Liver (tissue), 9 donors: ENCODE data around the gene ITGB6. TPM values are rescaled to one million over a fixed set of nuclear protein-coding genes. Genes with fewer than 3 reads are reported as not detected.

Source experiments
- DNase-seq: peaks from one replicate; pipeline ENCODE4 v3.0.0-alpha.2; 2017; ENCODE audit warnings: low spot score
- H3K27ac ChIP-seq, 2 donors: one replicate each; pipeline ENCODE4 v1.7.0; 2013; ENCODE audit warnings: inconsistent platforms in 2 of 2, low read length in 2 of 2, control low read depth in 1 of 2, low read depth in 1 of 2, mild to moderate bottlenecking in 1 of 2
- H3K27me3 ChIP-seq, 4 donors: one replicate each; pipeline versions ENCODE4 v1.6.1 to v1.7.0; 2013; ENCODE audit warnings: low read length in 3 of 4, inconsistent platforms in 1 of 4, mild to moderate bottlenecking in 1 of 4, moderate library complexity in 1 of 4; ENCODE audit not compliant: control insufficient read depth in 4 of 4, insufficient read depth in 4 of 4
- H3K36me3 ChIP-seq, 4 donors: one replicate each; pipeline versions ENCODE4 v1.6.1 to v1.7.0; 2013; ENCODE audit warnings: low read length in 3 of 4, mild to moderate bottlenecking in 3 of 4, low read depth in 1 of 4, moderate library complexity in 1 of 4; ENCODE audit not compliant: control insufficient read depth in 4 of 4, insufficient read depth in 3 of 4
- H3K4me1 ChIP-seq, 4 donors: one replicate each; pipeline versions ENCODE4 v1.6.1 to v1.7.0; 2013; ENCODE audit warnings: low read length in 3 of 4, mild to moderate bottlenecking in 3 of 4, moderate library complexity in 1 of 4; ENCODE audit not compliant: control insufficient read depth in 4 of 4, insufficient read depth in 4 of 4
- H3K4me3 ChIP-seq, 3 donors: one replicate each; pipeline versions ENCODE4 v1.6.1 to v1.7.0; 2013; ENCODE audit warnings: low read length in 3 of 3, control low read depth in 1 of 3, low read depth in 1 of 3, mild to moderate bottlenecking in 1 of 3
- H3K9ac ChIP-seq, 2 donors: one replicate each; pipeline ENCODE4 v1.7.0; 2013; ENCODE audit warnings: low read length in 2 of 2, mild to moderate bottlenecking in 2 of 2, moderate library complexity in 2 of 2, control low read depth in 1 of 2, low read depth in 1 of 2
- H3K9me3 ChIP-seq, 4 donors: one replicate each; pipeline versions ENCODE4 v1.6.1 to v1.7.0; 2013; ENCODE audit warnings: low read length in 3 of 4; ENCODE audit not compliant: control insufficient read depth in 4 of 4
- ATF3 ChIP-seq: IDR thresholded peaks from 2 replicates; pipeline ENCODE4 v1.6.1; 2016; ENCODE audit warnings: antibody characterized with exemption
- CTCF ChIP-seq: fragments of 150-350 bp; IDR thresholded peaks from 2 replicates; pipeline ENCODE4 v1.5.1; 2017; ENCODE audit warnings: improper control_type of control experiment, low read depth, low read length; ENCODE audit not compliant: missing input control
- EGR1 ChIP-seq, 2 donors: IDR thresholded peaks; 2 replicates each; pipeline ENCODE4 v1.6.1; 2016 to 2018; ENCODE audit warnings: antibody characterized with exemption in 2 of 2, low read depth in 2 of 2
- FOXA2 ChIP-seq: IDR thresholded peaks from 2 replicates; pipeline ENCODE4 v1.6.1; 2016; ENCODE audit warnings: antibody characterized with exemption
- GABPA ChIP-seq, 2 donors: IDR thresholded peaks in 1 of 2; conservative IDR thresholded peaks in 1 of 2; 2 replicates each; pipeline ENCODE4 v1.6.1; 2016; ENCODE audit warnings: antibody characterized with exemption in 2 of 2, mild to moderate bottlenecking in 1 of 2, moderate library complexity in 1 of 2
- HNF4A ChIP-seq, 2 donors: conservative IDR thresholded peaks; 2 replicates each; pipeline ENCODE4 v1.6.1; 2016; ENCODE audit warnings: antibody characterized with exemption in 2 of 2, mild to moderate bottlenecking in 2 of 2
- HNF4G ChIP-seq: IDR thresholded peaks from 2 replicates; pipeline ENCODE4 v1.6.1; 2016; ENCODE audit warnings: antibody characterized with exemption
- JUND ChIP-seq, 2 donors: IDR thresholded peaks; 2 replicates each; pipeline ENCODE4 v1.6.1; 2016; ENCODE audit warnings: antibody characterized with exemption in 2 of 2
- MAX ChIP-seq: IDR thresholded peaks from 2 replicates; pipeline ENCODE4 v1.6.1; 2016; ENCODE audit warnings: antibody characterized with exemption
- RAD21 ChIP-seq, 2 donors: IDR thresholded peaks; 2 replicates each; pipeline ENCODE4 v1.6.1; 2016; ENCODE audit warnings: antibody characterized with exemption in 2 of 2, mild to moderate bottlenecking in 2 of 2
- REST ChIP-seq: IDR thresholded peaks from 2 replicates; pipeline ENCODE4 v1.6.1; 2016; ENCODE audit warnings: antibody characterized with exemption, mild to moderate bottlenecking
- SP1 ChIP-seq: IDR thresholded peaks from 2 replicates; pipeline ENCODE4 v1.6.1; 2018; ENCODE audit warnings: antibody characterized with exemption, mild to moderate bottlenecking
- TAF1 ChIP-seq: conservative IDR thresholded peaks from 2 replicates; pipeline ENCODE4 v1.6.1; 2016; ENCODE audit warnings: antibody characterized with exemption, mild to moderate bottlenecking
- YY1 ChIP-seq: IDR thresholded peaks from 2 replicates; pipeline ENCODE4 v1.6.1; 2016; ENCODE audit warnings: antibody characterized with exemption, mild to moderate bottlenecking
- ZBTB33 ChIP-seq: IDR thresholded peaks from 2 replicates; pipeline ENCODE4 v1.6.1; 2016; ENCODE audit warnings: antibody characterized with exemption
- WGBS: extraction: QIAGEN DNeasy Blood & Tissue Kit; methylation state at CpG from one replicate; pipeline ENCODE4 v1.1.7; 2013; 5-methylcytosine and 5-hydroxymethylcytosine counted together
- polyA plus RNA-seq, 2 donors: library from polyadenylated mRNA; stranded (reverse) in 1 of 2; unstranded in 1 of 2; fragments of 200-250 nt in 1 of 2; fragments of >200 nt in 1 of 2; fragmentation: Nextera tagmentation in 1 of 2; extraction: Ambion mirVana in 1 of 2; gene quantifications; one replicate each; pipeline versions ENCODE4 v1.2.1 to v1.2.3, GENCODE V29; 2013 to 2015
- total RNA-seq, 2 donors: library from RNA; depleted of rRNA; stranded (reverse); fragments of >200 nt; gene quantifications; one replicate each; pipeline ENCODE4 v1.2.3, GENCODE V29; 2014
- donor health status: healthy.
- donor health status: healthy.
- donor health status: healthy.
- donor health status: healthy.
- donor health status: healthy.

Gene ITGB6
- total and polyA plus RNA-seq, 4 donors, result 0.03 to 0.10 (median 0.08) TPM; not detected in 1

- H3K36me3 ChIP-seq, result no peaks in the 10 kb centered on the region
- no peaks in the 10 kb centered on the region for H3K4me1 ChIP-seq
- no peak for DNase-seq
- no peak overlapping the region for H3K4me3 ChIP-seq
- no peak overlapping the region for H3K9ac ChIP-seq
- no peaks in the 10 kb centered on the region for H3K27me3 ChIP-seq
- H3K27ac ChIP-seq, result no peak overlapping the region
- H3K9me3 ChIP-seq, result peaks cover 12 to 31% (median 20%) of the 10 kb centered on the region in 4 donors
- TF ChIP-seq REST (no peak), RAD21 (IDR thresholded peaks at IDR 0.05) (no peak), MAX (no peak), FOXA2 (no peak), JUND (IDR thresholded peaks at IDR 0.05) (no peak), HNF4A (conservative IDR thresholded peaks at IDR 0.05) (no peak), EGR1 (IDR thresholded peaks at IDR 0.05; ENCODE audit: low read depth in 2 of 2) (no peak), ATF3 (no peak), ZBTB33 (no peak), CTCF (no peak), YY1 (no peak), HNF4G (no peak), GABPA (IDR thresholded peaks at IDR 0.05 in 1 of 2, conservative IDR thresholded peaks at IDR 0.05 in 1 of 2) (no peak)
- WGBS, result 84% methylated on average over 4 of the region's 4 CpGs
Observed at GRCh38 chr2:160092445-160092844, 107.6 kb downstream of the ITGB6 start.

GRCh38 chr2:160091381-160091780 is 108.7 kb downstream of the ITGB6 start:
- TF ChIP-seq YY1 (no peak), HNF4G (no peak), TAF1 (no peak), ZBTB33 (no peak), SP1 (no peak), CTCF (no peak), JUND (IDR thresholded peaks at IDR 0.05) (no peak)
- H3K4me1 ChIP-seq, result no peaks in the 10 kb centered on the region
- H3K9ac ChIP-seq, result no peak overlapping the region
- no peak overlapping the region for H3K27ac ChIP-seq
- H3K4me3 ChIP-seq, result no peak overlapping the region
- H3K36me3 ChIP-seq, result no peaks in the 10 kb centered on the region
- DNase-seq, result no peak
- peaks cover 15 to 33% (median 25%) of the 10 kb centered on the region in 4 donors for H3K9me3 ChIP-seq
- H3K27me3 ChIP-seq, result no peaks in the 10 kb centered on the region
